HCT116 (cell line): ENCODE measurements around the gene SEMA5A. TPM values are rescaled to one million over a fixed set of nuclear protein-coding genes. Genes with fewer than 3 reads are reported as not detected.

Source experiments
- ATAC-seq: fragments of 200-7000 bp; cut with Tn5 transposase; 2 replicates; pipeline ENCODE4 v1.9.1; 2020; ENCODE audit warnings: mild to moderate bottlenecking, moderate library complexity
- BruUV-seq: library from RNA; stranded (reverse); fragments of 400-500 nt; replicated peaks from 2 replicates; lab custom pipeline; 2021; lab: Mats Ljungman, UMichigan
- CTCF ChIA-PET: fragments of 300-600 bp; sonication (Branson Sonifier 250); formaldehyde crosslinking; loops from one replicate; lab custom pipeline; 2021; ENCODE audit warnings: antibody characterized with exemption; lab: Charles Lee
- POLR2A ChIA-PET: fragments of 300-600, 350-600 bp; sonication (Branson Sonifier 250); formaldehyde crosslinking; loops from one replicate; lab custom pipeline; 2021; ENCODE audit warnings: antibody characterized with exemption; lab: Charles Lee
- RAD21 ChIA-PET, 2 experiments: fragments of 300-600 bp; sonication (Branson Sonifier 250); formaldehyde crosslinking; loops; one replicate each; lab custom pipeline; 2023; ENCODE audit warnings: low total read pairs in 2 of 2; ENCODE audit not compliant: uncharacterized antibody in 2 of 2, unreplicated experiment in 2 of 2, low non-redundant PET in 1 of 2; lab: Charles Lee
- DNase-seq: peaks from one replicate; pipeline ENCODE4 v3.0.0-alpha.2; 2010; ENCODE audit warnings: low read depth, low spot score
- H2AFZ ChIP-seq: fragments of 200-600 bp; shearing (Covaris generic), sonication (generic); 2 replicates; pipeline ENCODE4 v1.6.1; 2017; ENCODE audit warnings: low read depth, mixed run types, mixed read lengths, antibody characterized with exemption, low read length; ENCODE audit not compliant: poor library complexity, severe bottlenecking
- H3K27ac ChIP-seq: 2 replicates; pipeline ENCODE4 v1.5.1; 2012; ENCODE audit warnings: low read depth, low read length
- H3K27me3 ChIP-seq: fragments of 200-600 bp; sonication (generic); 2 replicates; pipeline ENCODE4 v1.6.1; 2016; ENCODE audit warnings: mixed run types, low read length, mixed read lengths; ENCODE audit not compliant: insufficient read depth
- H3K36me3 ChIP-seq, 2 experiments: fragments of 200-500 bp in 1 of 2; fragments of 200-600 bp in 1 of 2; sonication (Bioruptor generic) in 1 of 2; sonication (generic) in 1 of 2; 2 replicates each; pipeline versions ENCODE4 v1.5.1 to v1.6.1; 2014 to 2016; ENCODE audit warnings: low read length in 2 of 2, inconsistent platforms in 1 of 2, mixed read lengths in 1 of 2, mixed run types in 1 of 2; ENCODE audit not compliant: insufficient read depth in 2 of 2, control insufficient read depth in 1 of 2
- H3K4me1 ChIP-seq, 2 experiments: fragments of 200-600 bp in 1 of 2; sonication (generic) in 1 of 2; 2 replicates each; pipeline versions ENCODE4 v1.5.1 to v1.6.1; 2012 to 2017; ENCODE audit warnings: low read length in 2 of 2, inconsistent platforms in 1 of 2, mild to moderate bottlenecking in 1 of 2, mixed read lengths in 1 of 2, mixed run types in 1 of 2, moderate library complexity in 1 of 2; ENCODE audit not compliant: insufficient read depth in 2 of 2, control insufficient read depth in 1 of 2
- H3K4me2 ChIP-seq: fragments of 200-600 bp; sonication (generic); 2 replicates; pipeline ENCODE4 v1.6.1; 2017; ENCODE audit warnings: mixed run types, low read length, mixed read lengths
- H3K4me3 ChIP-seq, 2 experiments: fragments of 200-600 bp in 1 of 2; sonication (generic) in 1 of 2; replicated peaks in 1 of 2; 2 replicates each; pipeline ENCODE4 v1.5.1; 2011 to 2016; ENCODE audit warnings: low read length in 2 of 2, control low read depth in 1 of 2, low read depth in 1 of 2, mild to moderate bottlenecking in 1 of 2, mixed read lengths in 1 of 2, mixed run types in 1 of 2
- H3K79me2 ChIP-seq: fragments of 200-600 bp; sonication (generic); 2 replicates; pipeline ENCODE4 v1.6.1; 2017; ENCODE audit warnings: mild to moderate bottlenecking, mixed run types, low read length, moderate library complexity, mixed read lengths; ENCODE audit not compliant: insufficient read depth
- H3K9ac ChIP-seq: fragments of 200-600 bp; sonication (generic); 2 replicates; pipeline ENCODE4 v1.6.1; 2016; ENCODE audit warnings: low read length, mixed read lengths
- H3K9me2 ChIP-seq: fragments of 200-600 bp; sonication (generic), shearing (Covaris generic); 2 replicates; pipeline ENCODE4 v1.6.1; 2017; ENCODE audit warnings: mixed run types, mild to moderate bottlenecking, moderate library complexity; ENCODE audit not compliant: insufficient read depth
- H3K9me3 ChIP-seq, 2 experiments: fragments of 200-500 bp in 1 of 2; fragments of 200-600 bp in 1 of 2; sonication (Bioruptor generic) in 1 of 2; sonication (generic) in 1 of 2; 2 replicates each; pipeline ENCODE4 v1.6.1; 2014 to 2017; ENCODE audit warnings: low read length in 2 of 2, mixed read lengths in 2 of 2, inconsistent platforms in 1 of 2, low read depth in 1 of 2, mild to moderate bottlenecking in 1 of 2, mixed run types in 1 of 2, moderate library complexity in 1 of 2; ENCODE audit not compliant: control insufficient read depth in 1 of 2, insufficient read depth in 1 of 2
- H4K20me1 ChIP-seq: fragments of 200-600 bp; sonication (generic), shearing (Covaris generic); 2 replicates; pipeline ENCODE4 v1.6.1; 2017; ENCODE audit warnings: mixed run types, mild to moderate bottlenecking, moderate library complexity; ENCODE audit not compliant: insufficient read depth
- ATF3 ChIP-seq: IDR thresholded peaks from 2 replicates; pipeline ENCODE4 v1.6.1; 2012
- CBX3 ChIP-seq: IDR thresholded peaks from 2 replicates; pipeline ENCODE4 v1.6.1; 2012; ENCODE audit warnings: low read depth
- CEBPB ChIP-seq: IDR thresholded peaks from 2 replicates; pipeline ENCODE4 v1.6.1; 2012; ENCODE audit warnings: low read depth
- EGR1 ChIP-seq: IDR thresholded peaks from 2 replicates; pipeline ENCODE4 v1.6.1; 2012; ENCODE audit warnings: low read depth
- ELF1 ChIP-seq: IDR thresholded peaks from 2 replicates; pipeline ENCODE4 v1.6.1; 2012; ENCODE audit warnings: low read depth, borderline replicate concordance
- EZH2 ChIP-seq: fragments of 200-600 bp; sonication (generic); IDR thresholded peaks from 2 replicates; pipeline ENCODE4 v1.6.1; 2017; ENCODE audit warnings: antibody characterized with exemption, mixed run types
- EZH2phosphoT487 ChIP-seq: fragments of 200-600 bp; IDR thresholded peaks from 2 replicates; pipeline ENCODE4 v1.6.1; 2018; ENCODE audit warnings: antibody characterized with exemption, borderline replicate concordance
- FOSL1 ChIP-seq: IDR thresholded peaks from 2 replicates; pipeline ENCODE4 v1.6.1; 2012; ENCODE audit warnings: low read depth
- POLR2A ChIP-seq: IDR thresholded peaks from 2 replicates; pipeline ENCODE4 v1.7.0; 2011; ENCODE audit warnings: borderline replicate concordance; ENCODE audit not compliant: insufficient read depth, insufficient read length; ENCODE audit errors: extremely low read depth
- RAD21 ChIP-seq: IDR thresholded peaks from 2 replicates; pipeline ENCODE4 v1.6.1; 2012; ENCODE audit warnings: low read depth, mild to moderate bottlenecking
- SIN3A ChIP-seq: IDR thresholded peaks from 2 replicates; pipeline ENCODE4 v1.6.1; 2012; ENCODE audit warnings: low read depth
- SP1 ChIP-seq: IDR thresholded peaks from 2 replicates; pipeline ENCODE4 v1.6.1; 2012; ENCODE audit warnings: low read depth
- YY1 ChIP-seq: IDR thresholded peaks from 2 replicates; pipeline ENCODE4 v1.6.1; 2011; ENCODE audit warnings: low read length, low read depth, moderate library complexity, mild to moderate bottlenecking; ENCODE audit not compliant: insufficient replicate concordance; ENCODE audit errors: extremely low read depth
- ZBTB33 ChIP-seq: IDR thresholded peaks from 2 replicates; pipeline ENCODE4 v1.6.1; 2011; ENCODE audit warnings: mild to moderate bottlenecking, low read length, moderate library complexity; ENCODE audit not compliant: insufficient replicate concordance; ENCODE audit errors: extremely low read depth
- ZFX ChIP-seq: fragments of 450-650 bp; IDR thresholded peaks from 2 replicates; pipeline ENCODE4 v1.6.1; 2017
- ZNF274 ChIP-seq: fragments of 200-500 bp; sonication (Bioruptor generic); IDR thresholded peaks from 2 replicates; pipeline ENCODE4 v1.6.1; 2014; ENCODE audit warnings: mild to moderate bottlenecking, low read depth, low read length, inconsistent platforms
- intact Hi-C: fragments of 100-400 bp; cut with micrococcal nuclease; formaldehyde crosslinking; loops from 2 replicates; pipeline ENCODE4 v1.10.0; 2022
- total RNA-seq: library from RNA; stranded (reverse); gene quantifications from one replicate; pipeline ENCODE4 v1.2.1, GENCODE V29; 2021; ENCODE audit not compliant: unreplicated experiment

SEMA5A gene
- total RNA-seq, 1 experiment from 2014 or later, result 0.02 TPM

GRCh38 chr5:9421884-9422283, 124.0 kb downstream of the SEMA5A start:
- H3K27ac ChIP-seq, result no peak overlapping the region
- intact Hi-C loops, result no loop called here
- peaks cover 0 to 36% of the 10 kb centered on the region in 2 experiments; a peak in 2 of 4 replicates for H3K9me3 ChIP-seq
- RAD21 ChIA-PET, result no interaction called here
- no peaks in the 10 kb centered on the region for H3K27me3 ChIP-seq
- no TSS peak for BruUV-seq
- no peak for TF ChIP-seq EGR1
- no peak for TF ChIP-seq ATF3
- TF ChIP-seq ZNF274, result no peak
- no peak for TF ChIP-seq YY1
- no peak for TF ChIP-seq ELF1
- no peak for TF ChIP-seq SIN3A
- no peak for TF ChIP-seq POLR2A
- TF ChIP-seq RAD21, result no peak
- TF ChIP-seq CEBPB, result no peak
- no peak for TF ChIP-seq SP1
- no peak for TF ChIP-seq EZH2
- TF ChIP-seq CBX3, result no peak
- no peak for TF ChIP-seq EZH2phosphoT487
- no peak for TF ChIP-seq ZBTB33
- no peak for TF ChIP-seq FOSL1
- TF ChIP-seq ZFX, result no peak
- H3K79me2 ChIP-seq, result no peaks in the 10 kb centered on the region
- no peaks in the 10 kb centered on the region for H3K9me2 ChIP-seq
- H3K36me3 ChIP-seq, result no peaks in the 10 kb centered on the region
- DNase-seq (no peak), ATAC-seq (no peak)
- no peak overlapping the region for H3K4me3 ChIP-seq
- H3K4me1 ChIP-seq, result no peaks in the 10 kb centered on the region
- CTCF ChIA-PET, result no interaction called here
- POLR2A ChIA-PET, result no interaction called here
- no peak overlapping the region for H2AFZ ChIP-seq
- no peaks in the 10 kb centered on the region for H4K20me1 ChIP-seq
- H3K4me2 ChIP-seq, result no peak overlapping the region
- no peak overlapping the region for H3K9ac ChIP-seq
